ENCODE data around the gene CLASP2. TPM values are rescaled to one million over a fixed set of nuclear protein-coding genes. Genes with fewer than 3 reads are reported as not detected.

CLASP2 gene
- total RNA-seq, 1 donor from 2014 or later = 42.6 TPM

DNA sequence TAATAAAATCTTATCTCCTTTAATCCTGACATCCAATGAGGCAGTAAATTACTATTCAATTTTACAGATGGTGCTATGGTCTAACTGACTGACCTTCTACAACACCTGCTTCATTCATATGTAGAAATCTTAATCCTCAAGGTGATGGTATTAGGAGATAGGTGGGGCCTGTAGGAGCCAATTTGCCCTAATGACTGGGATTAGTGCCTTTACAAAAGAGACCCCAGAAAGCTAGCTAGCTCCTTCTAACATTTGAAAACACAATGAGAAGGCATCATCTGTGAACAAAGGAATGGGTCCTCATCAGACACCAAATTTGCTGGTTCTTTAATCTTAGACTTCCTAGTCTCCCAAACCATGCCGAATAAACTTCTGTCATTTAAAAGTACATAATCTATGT, 140.5 kb downstream of the CLASP2 start:
- H3K4me1 Mint-ChIP-seq (ENCODE audit: unreplicated experiment) = peaks cover 13% of the 10 kb centered on the region
- DNase-seq (ENCODE audit: extremely low spot score, unreplicated experiment) = no peak
- H3K36me3 Mint-ChIP-seq (ENCODE audit: unreplicated experiment) = peaks cover 14% of the 10 kb centered on the region
- no peak overlapping the region for H3K4me3 Mint-ChIP-seq (ENCODE audit: unreplicated experiment)
- no peak overlapping the region for H3K27ac Mint-ChIP-seq (ENCODE audit: unreplicated experiment)
- no peaks in the 10 kb centered on the region for H3K9me3 Mint-ChIP-seq (ENCODE audit: unreplicated experiment)
- no peaks in the 10 kb centered on the region for H3K27me3 Mint-ChIP-seq (ENCODE audit: unreplicated experiment)
- TF ChIP-seq, protein P1, sequence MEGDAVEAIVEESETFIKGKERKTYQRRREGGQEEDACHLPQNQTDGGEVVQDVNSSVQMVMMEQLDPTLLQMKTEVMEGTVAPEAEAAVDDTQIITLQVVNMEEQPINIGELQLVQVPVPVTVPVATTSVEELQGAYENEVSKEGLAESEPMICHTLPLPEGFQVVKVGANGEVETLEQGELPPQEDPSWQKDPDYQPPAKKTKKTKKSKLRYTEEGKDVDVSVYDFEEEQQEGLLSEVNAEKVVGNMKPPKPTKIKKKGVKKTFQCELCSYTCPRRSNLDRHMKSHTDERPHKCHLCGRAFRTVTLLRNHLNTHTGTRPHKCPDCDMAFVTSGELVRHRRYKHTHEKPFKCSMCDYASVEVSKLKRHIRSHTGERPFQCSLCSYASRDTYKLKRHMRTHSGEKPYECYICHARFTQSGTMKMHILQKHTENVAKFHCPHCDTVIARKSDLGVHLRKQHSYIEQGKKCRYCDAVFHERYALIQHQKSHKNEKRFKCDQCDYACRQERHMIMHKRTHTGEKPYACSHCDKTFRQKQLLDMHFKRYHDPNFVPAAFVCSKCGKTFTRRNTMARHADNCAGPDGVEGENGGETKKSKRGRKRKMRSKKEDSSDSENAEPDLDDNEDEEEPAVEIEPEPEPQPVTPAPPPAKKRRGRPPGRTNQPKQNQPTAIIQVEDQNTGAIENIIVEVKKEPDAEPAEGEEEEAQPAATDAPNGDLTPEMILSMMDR (IDR thresholded peaks at IDR 0.05) = no peak

DNA sequence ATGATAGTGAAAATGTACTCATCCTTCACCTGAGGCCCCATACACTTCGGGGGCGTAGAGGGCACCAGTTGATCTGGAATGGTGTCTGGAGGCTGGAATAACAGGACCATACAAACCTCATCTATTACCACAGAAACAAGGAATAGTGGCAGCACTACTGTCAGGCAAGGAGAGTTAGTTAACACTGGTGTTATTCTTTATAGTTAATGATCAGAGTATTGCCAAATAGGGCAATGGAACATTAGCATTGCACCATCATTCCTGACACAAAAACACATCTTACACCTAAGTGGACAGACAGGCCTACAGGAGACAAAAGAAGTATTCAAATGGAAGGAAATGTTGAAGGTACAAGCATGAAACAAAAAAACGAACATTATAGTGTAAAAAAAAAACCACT, 140.9 kb downstream of the CLASP2 start:
- no peaks in the 10 kb centered on the region for H3K9me3 Mint-ChIP-seq (ENCODE audit: unreplicated experiment)
- peaks cover 12% of the 10 kb centered on the region for H3K36me3 Mint-ChIP-seq (ENCODE audit: unreplicated experiment)
- no peak overlapping the region for H3K27ac Mint-ChIP-seq (ENCODE audit: unreplicated experiment)
- no peak overlapping the region for H3K4me3 Mint-ChIP-seq (ENCODE audit: unreplicated experiment)
- no peak for DNase-seq (ENCODE audit: extremely low spot score, unreplicated experiment)
- no peaks in the 10 kb centered on the region for H3K27me3 Mint-ChIP-seq (ENCODE audit: unreplicated experiment)
- TF ChIP-seq, protein P1 (IDR thresholded peaks at IDR 0.05) = no peak
- H3K4me1 Mint-ChIP-seq (ENCODE audit: unreplicated experiment) = peaks cover 13% of the 10 kb centered on the region

DNA sequence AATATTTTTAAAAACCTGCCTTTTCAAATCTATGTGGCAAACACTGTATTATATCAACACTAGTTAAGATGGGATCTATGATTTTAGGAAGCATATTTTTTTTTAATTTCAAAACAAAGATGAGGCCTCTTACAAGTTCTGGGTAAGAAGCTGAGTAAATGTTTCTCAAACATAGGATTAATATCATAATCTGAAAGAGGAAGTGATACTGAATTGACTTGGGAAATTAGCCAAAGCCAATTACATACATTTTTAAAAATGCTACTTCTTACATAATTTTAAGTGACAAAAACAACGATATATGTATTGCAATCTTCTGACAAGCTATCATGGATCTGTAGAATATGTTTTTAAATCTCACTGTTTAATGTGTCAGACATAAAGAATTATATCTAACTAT, 142.7 kb downstream of the CLASP2 start:
- Mint-ChIP-seq H3K27me3 (ENCODE audit: unreplicated experiment) (no peaks in the 10 kb centered on the region), H3K27ac (ENCODE audit: unreplicated experiment) (no peak overlapping the region), H3K36me3 (ENCODE audit: unreplicated experiment) (peaks cover 19% of the 10 kb centered on the region), H3K4me3 (ENCODE audit: unreplicated experiment) (no peak overlapping the region), H3K9me3 (ENCODE audit: unreplicated experiment) (no peaks in the 10 kb centered on the region), H3K4me1 (ENCODE audit: unreplicated experiment) (peaks cover 13% of the 10 kb centered on the region)
- TF ChIP-seq, protein P1 (IDR thresholded peaks at IDR 0.05) = no peak
- no peak for DNase-seq (ENCODE audit: extremely low spot score, unreplicated experiment)

DNA sequence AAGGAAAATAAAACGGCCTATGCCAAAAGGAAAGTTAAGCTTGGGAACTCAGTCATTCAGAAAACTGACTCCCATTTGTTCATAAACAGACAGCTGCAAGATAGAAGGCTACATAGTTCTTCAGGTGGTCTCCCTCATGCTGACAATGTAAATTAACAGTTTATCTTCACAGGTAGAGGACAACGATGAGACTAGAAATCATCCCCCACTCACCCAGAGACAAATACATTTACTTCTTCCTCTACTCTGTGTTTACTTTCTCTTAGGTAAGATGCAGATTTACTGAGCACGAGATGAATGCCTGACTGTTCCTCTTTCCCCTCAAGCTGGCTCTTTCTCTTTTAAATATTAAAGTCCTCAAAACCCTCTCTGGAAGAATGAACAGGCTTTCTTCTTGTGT, 160.2 kb downstream of the CLASP2 start:
- H3K36me3 Mint-ChIP-seq (ENCODE audit: unreplicated experiment) = peaks cover 24% of the 10 kb centered on the region
- H3K27me3 Mint-ChIP-seq (ENCODE audit: unreplicated experiment) = no peaks in the 10 kb centered on the region
- TF ChIP-seq, protein P1 (IDR thresholded peaks at IDR 0.05) = no peak
- no peaks in the 10 kb centered on the region for H3K9me3 Mint-ChIP-seq (ENCODE audit: unreplicated experiment)
- H3K4me1 Mint-ChIP-seq (ENCODE audit: unreplicated experiment) = no peaks in the 10 kb centered on the region
- no peak overlapping the region for H3K4me3 Mint-ChIP-seq (ENCODE audit: unreplicated experiment)
- no peak overlapping the region for H3K27ac Mint-ChIP-seq (ENCODE audit: unreplicated experiment)
- no peak for DNase-seq (ENCODE audit: extremely low spot score, unreplicated experiment)

DNA sequence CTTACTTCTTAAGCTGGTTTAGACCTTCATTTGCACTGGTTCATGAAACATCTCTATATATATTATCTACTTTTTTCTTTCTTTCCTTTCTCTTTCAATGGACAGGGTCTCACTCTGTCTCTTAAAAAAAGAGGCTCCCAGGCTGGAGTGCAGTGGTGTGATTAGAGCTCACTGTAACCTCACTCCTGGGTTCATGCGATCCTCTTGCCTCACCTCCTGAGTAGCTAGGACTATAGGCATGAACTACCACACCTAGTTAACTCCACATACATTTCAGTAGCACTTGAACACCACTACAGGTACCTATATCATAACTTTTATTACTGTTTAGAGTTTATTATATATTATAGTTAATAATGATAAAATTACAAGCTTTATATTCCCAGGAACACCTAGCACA, 160.8 kb downstream of the CLASP2 start:
- no peak overlapping the region for H3K4me3 Mint-ChIP-seq (ENCODE audit: unreplicated experiment)
- peaks cover 24% of the 10 kb centered on the region for H3K36me3 Mint-ChIP-seq (ENCODE audit: unreplicated experiment)
- DNase-seq (ENCODE audit: extremely low spot score, unreplicated experiment) = no peak
- no peaks in the 10 kb centered on the region for H3K9me3 Mint-ChIP-seq (ENCODE audit: unreplicated experiment)
- no peak overlapping the region for H3K27ac Mint-ChIP-seq (ENCODE audit: unreplicated experiment)
- H3K4me1 Mint-ChIP-seq (ENCODE audit: unreplicated experiment) = no peaks in the 10 kb centered on the region
- TF ChIP-seq, protein P1 (IDR thresholded peaks at IDR 0.05) = no peak
- H3K27me3 Mint-ChIP-seq (ENCODE audit: unreplicated experiment) = no peaks in the 10 kb centered on the region

Measured in osteocyte (in vitro differentiated cells).